Mesodermal cell (in vitro differentiated cells): ENCODE results near the gene CALML4.
"Not testable (repeated sequence)": the region's sequence is repeated elsewhere in the genome, so short reads cannot be mapped to it uniquely, and the experiment has no call there.

Source experiments
- H3K27ac ChIP-seq: 2 replicates; pipeline ENCODE4 v1.7.0; 2013; ENCODE audit warnings: mild to moderate bottlenecking, low read depth, low read length, moderate library complexity; ENCODE audit not compliant: severe bottlenecking
- H3K36me3 ChIP-seq: 2 replicates; pipeline ENCODE4 v1.7.1; 2013; ENCODE audit warnings: mild to moderate bottlenecking, low read length, moderate library complexity; ENCODE audit not compliant: control insufficient read depth, insufficient read depth
- H3K4me1 ChIP-seq: one replicate; pipeline ENCODE4 v1.7.1; 2013; ENCODE audit warnings: mild to moderate bottlenecking, low read length; ENCODE audit not compliant: insufficient read depth, control insufficient read depth, poor library complexity, severe bottlenecking
- H3K4me3 ChIP-seq: 2 replicates; pipeline ENCODE4 v1.7.0; 2013; ENCODE audit warnings: low read length, control low read depth, mild to moderate bottlenecking; ENCODE audit not compliant: insufficient read depth, poor library complexity, severe bottlenecking; ENCODE audit errors: extremely low read depth
- H3K9me3 ChIP-seq: 2 replicates; pipeline ENCODE4 v1.7.1; 2013; ENCODE audit warnings: mild to moderate bottlenecking, low read length, moderate library complexity; ENCODE audit not compliant: control insufficient read depth
- WGBS, 2 experiments: methylation state at CpG; one replicate each; pipeline ENCODE4 v1.1.5; 2013; ENCODE audit warnings: missing lambda C conversion rate in 2 of 2; ENCODE audit not compliant: insufficient coverage in 2 of 2; 5-methylcytosine and 5-hydroxymethylcytosine counted together

The CALML4 gene

DNA sequence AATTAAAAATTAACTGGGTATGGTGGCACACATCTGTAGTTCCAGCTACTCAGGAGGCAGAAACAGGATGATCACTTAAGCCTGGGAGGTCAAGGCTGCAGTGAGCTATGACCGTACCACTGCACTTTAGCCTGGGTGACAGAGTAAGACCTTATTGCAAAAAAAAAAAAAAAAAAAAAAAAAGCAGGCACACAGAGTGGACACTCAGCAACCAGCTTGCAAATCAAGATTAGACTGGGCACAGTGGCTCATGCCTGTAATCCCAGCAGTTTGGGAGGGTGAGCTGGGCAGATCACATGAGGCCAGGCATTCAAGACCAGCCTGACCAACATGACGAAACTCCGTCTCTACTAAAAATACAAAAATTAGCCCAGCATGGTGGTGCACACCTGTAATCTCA is 19.0 kb upstream of the CALML4 start:
- 40 to 63% methylated on average over 1 to 2 of the region's 3 CpGs for WGBS, 2 experiments
- Histone ChIP-seq H3K4me3 (no peak overlapping the region), H3K9me3 (peaks cover 8% of the 10 kb centered on the region), H3K4me1 (peaks cover 3% of the 10 kb centered on the region), H3K27ac (no peak overlapping the region), H3K36me3 (peaks cover 22% of the 10 kb centered on the region)

DNA sequence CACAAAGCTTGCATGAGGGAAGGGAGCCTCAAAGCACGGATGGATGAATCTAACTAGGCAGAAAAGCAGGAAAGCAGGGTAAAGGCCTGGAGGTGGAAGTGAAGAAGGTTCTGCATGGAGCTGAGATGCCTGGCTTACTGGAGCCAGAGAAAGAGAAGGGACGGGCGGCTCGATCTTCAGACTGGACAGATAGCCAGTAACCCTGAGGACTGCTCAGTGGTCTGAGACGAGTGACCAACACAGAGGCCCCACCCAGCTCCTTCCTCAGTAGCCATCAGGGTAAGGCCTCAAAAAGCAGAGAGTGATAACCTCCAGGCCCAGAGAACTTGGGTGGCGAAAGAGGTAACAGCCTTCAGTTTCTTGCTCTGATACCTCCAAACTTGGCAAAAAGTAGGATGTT is 18.0 kb upstream of the CALML4 start:
- Histone ChIP-seq H3K36me3 (peaks cover 31% of the 10 kb centered on the region), H3K9me3 (peaks cover 8% of the 10 kb centered on the region), H3K4me3 (no peak overlapping the region), H3K27ac (no peak overlapping the region), H3K4me1 (peaks cover 3% of the 10 kb centered on the region)
- 95 to 97% methylated on average over 6 of the region's 6 CpGs for WGBS, 2 experiments

DNA sequence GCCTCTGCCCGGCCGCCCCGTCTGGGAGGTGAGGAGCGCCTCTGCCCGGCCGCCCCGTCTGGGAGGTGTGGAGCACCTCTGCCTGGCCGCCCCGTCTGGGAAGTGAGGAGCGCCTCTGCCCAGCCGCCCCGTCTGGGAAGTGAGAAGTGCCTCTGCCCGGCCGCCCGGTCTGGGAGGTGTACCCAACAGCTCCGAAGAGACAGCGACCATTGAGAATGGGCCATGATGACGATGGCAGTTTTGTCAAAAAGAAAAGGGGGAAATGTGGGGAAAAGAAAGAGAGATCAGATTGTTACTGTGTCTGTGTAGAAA is 17.3 kb upstream of the CALML4 start:
- not testable (repeated sequence) for H3K4me3 ChIP-seq, H3K9me3 ChIP-seq, H3K4me1 ChIP-seq, H3K27ac ChIP-seq
- 94 to 96% methylated on average over 9 to 16 of the region's 18 CpGs for WGBS, 2 experiments
- peaks cover 39% of the 10 kb centered on the region for H3K36me3 ChIP-seq

DNA sequence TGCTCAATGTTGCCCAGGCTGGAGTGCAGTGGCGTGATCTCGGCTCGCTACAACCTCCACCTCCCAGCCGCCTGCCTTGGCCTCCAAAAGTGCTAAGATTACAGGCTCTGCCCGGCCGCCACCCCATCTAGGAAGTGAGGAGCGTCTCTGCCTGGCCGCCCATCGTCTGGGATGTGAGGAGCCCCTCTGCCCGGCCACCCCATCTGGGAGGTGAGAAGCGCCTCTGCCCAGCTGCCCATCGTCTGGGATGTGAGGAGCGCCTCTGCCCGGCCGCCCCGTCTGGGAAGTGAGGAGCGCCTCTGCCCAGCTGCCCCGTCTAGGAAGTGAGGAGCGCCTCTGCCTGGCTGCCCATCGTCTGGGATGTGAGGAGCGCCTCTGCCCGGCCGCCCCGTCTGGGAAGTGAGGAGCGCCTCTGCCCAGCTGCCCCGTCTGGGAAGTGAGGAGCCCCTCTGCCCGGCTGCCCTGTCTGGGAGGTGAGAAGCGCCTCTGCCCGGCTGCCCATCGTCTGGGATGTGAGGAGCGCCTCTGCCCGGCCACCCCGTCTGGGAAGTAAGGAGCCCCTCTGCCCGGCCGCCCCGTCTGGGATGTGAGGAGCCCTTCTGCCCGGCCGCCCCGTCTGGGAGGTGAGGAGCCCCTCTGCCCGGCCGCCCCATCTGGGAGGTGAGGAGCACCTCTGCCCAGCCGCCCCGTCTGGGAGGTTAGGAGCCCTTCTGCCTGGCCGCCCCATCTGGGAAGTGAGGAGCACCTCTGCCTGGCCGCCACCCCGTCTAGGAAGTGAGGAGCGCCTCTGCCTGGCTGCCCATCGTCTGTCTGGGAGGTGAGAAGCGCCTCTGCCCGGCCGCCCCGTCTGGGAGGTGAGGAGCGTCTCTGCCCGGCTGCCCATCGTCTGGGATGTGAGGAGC is 16.6 kb upstream of the CALML4 start:
- not testable (repeated sequence) for H3K27ac ChIP-seq, H3K9me3 ChIP-seq, H3K4me3 ChIP-seq, H3K4me1 ChIP-seq
- peaks cover 42% of the 10 kb centered on the region for H3K36me3 ChIP-seq
- WGBS, 2 experiments: 94% methylated on average over 33 to 43 of the region's 55 CpGs

DNA sequence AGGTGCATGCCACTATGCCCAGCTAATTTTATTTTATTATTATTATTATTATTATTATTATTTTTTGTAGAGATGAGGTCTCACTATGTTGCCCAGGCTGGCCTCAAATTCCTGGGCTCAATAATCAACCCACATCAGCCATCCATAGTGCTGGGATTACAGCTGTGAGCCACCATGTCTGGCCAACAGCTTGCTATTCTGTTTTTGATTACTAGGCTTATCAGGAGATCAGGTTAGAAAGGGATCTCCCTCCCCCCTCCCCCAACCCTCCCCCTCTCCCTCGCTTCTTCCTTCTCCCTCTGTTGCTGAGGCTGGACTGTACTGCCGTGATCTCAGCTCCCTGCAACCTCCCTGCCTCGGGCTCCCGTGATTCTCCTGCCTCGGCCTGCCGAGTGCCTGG is 15.8 kb upstream of the CALML4 start:
- H3K36me3 ChIP-seq: peaks cover 46% of the 10 kb centered on the region

DNA sequence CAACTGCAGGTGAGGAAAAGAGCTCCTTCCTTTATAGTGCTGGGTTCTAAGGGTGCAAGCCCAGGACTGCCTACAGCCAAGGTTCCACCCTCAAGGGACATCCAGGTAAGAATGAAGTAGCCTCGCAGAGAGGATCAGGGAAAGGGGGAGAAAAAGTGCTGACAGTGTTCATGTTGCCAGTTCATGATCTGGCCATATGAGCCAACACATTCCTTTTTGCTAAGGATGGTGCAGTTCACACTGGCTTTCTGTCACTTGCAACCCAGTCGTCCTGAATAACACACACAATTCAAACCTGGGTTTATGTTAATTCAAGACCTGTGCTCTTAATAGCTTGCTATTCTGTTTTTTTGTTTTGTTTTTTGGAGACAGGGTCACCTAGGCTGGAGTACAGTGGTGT is 15.4 kb upstream of the CALML4 start:
- Histone ChIP-seq H3K36me3 (peaks cover 51% of the 10 kb centered on the region), H3K9me3 (peaks cover 8% of the 10 kb centered on the region), H3K4me3 (no peak overlapping the region), H3K4me1 (no peaks in the 10 kb centered on the region), H3K27ac (no peak overlapping the region)
- WGBS, 2 experiments: 100% methylated on average over 1 to 2 of the region's 2 CpGs

More for the DNA sequence above, 15.8 kb upstream of the CALML4 start:
- H3K4me3 ChIP-seq: no peak overlapping the region
- H3K27ac ChIP-seq: no peak overlapping the region
- H3K9me3 ChIP-seq: peaks cover 8% of the 10 kb centered on the region
- no peaks in the 10 kb centered on the region for H3K4me1 ChIP-seq
- 83% methylated on average over 5 of the region's 6 CpGs; no CpG with 5 or more reads in 1 of the 2 experiments for WGBS, 2 experiments

DNA sequence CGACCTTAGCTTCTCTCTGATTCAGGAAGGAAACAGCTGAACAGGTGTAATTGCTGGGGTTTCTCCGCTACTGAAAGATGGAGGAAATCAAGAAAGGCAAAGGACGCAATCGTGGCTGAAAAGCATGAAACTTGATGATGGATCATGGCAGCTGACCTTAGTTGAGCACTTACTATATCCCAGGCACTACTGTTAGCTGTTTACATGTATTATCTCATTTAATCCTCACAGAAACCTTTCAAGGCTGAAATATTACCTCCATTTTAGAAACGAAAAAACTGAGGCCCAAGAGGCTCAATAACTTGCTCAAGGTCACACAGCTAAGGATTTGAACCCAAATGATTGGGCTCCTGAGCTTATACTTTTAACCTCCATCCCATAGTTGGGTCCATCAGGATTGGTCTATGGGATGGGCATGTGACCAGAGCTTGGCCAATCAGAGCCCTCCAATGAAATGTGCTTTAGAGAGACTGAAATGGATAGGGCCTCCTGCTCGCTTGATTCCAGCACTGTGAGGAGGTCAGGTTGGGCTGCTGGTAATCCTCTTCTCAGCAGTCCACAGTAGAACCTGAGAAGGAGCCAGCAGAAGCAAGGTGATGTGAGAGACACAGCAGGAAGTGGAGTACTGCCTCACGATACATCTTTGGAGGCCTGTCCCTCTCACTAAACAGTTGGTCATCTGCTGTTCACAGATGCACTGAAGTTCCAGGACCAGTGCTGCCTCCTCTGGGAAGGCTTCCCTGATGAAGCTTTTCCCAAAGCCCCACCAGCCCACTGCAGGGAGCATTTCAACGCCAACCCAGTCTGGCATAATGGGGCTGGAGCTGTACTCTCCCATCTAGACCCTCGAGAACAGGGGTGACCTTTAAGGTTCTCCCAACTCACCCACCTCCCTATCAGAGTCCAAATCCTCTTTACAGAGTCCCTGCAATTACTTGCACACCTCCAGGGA is 14.0 kb upstream of the CALML4 start:
- Histone ChIP-seq H3K4me1 (no peaks in the 10 kb centered on the region), H3K36me3 (peaks cover 57% of the 10 kb centered on the region), H3K27ac (no peak overlapping the region), H3K9me3 (peaks cover 8% of the 10 kb centered on the region), H3K4me3 (no peak overlapping the region)
- 94 to 95% methylated on average over 5 to 7 of the region's 9 CpGs for WGBS, 2 experiments

DNA sequence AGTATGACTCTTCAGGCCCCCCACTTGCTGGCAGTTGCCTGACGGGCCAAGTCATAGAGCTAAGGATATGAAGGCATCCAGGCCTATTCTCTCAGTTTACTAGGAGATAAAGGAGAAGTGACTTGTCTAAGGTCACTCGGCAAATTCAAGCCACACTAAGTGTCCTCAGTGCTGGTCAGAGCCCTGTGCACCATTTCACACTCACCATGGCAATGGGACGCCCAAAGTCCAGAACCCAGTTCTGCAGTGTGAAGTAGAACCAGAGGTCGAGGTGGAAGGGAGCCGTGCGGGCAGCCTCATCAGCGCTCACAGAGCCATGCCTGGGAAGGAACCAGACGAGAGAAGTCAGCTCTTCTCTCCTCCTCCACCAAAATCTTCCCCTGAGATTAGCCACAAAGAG is 13.2 kb upstream of the CALML4 start:
- Histone ChIP-seq H3K27ac (no peak overlapping the region), H3K4me1 (no peaks in the 10 kb centered on the region), H3K4me3 (no peak overlapping the region), H3K36me3 (peaks cover 54% of the 10 kb centered on the region), H3K9me3 (peaks cover 5% of the 10 kb centered on the region)
- 95 to 97% methylated on average over 3 to 7 of the region's 8 CpGs for WGBS, 2 experiments

DNA sequence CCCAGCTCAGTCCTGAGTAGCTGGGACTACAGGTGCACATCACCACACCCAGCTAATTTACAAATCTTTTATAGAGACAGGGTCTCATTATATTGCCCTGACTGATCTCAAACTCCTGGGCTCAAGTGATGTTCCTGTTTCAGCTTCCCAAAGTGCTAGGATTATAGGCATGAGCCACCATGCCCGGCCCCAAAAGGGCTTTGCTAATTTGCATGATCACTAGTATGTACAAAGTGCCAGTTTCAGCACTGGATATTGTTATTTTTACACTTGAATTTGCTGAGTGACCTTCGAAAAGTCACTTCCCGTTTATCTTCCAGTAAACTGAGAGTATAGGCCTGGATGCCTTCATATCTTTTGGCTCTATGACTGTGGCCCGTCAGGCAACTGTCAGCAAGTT is 12.2 kb upstream of the CALML4 start:
- 91 to 94% methylated on average over 3 to 4 of the region's 4 CpGs for WGBS, 2 experiments
- H3K4me3 ChIP-seq: no peak overlapping the region
- H3K4me1 ChIP-seq: no peaks in the 10 kb centered on the region
- no peak overlapping the region for H3K27ac ChIP-seq
- peaks cover 49% of the 10 kb centered on the region for H3K36me3 ChIP-seq
- no peaks in the 10 kb centered on the region for H3K9me3 ChIP-seq

DNA sequence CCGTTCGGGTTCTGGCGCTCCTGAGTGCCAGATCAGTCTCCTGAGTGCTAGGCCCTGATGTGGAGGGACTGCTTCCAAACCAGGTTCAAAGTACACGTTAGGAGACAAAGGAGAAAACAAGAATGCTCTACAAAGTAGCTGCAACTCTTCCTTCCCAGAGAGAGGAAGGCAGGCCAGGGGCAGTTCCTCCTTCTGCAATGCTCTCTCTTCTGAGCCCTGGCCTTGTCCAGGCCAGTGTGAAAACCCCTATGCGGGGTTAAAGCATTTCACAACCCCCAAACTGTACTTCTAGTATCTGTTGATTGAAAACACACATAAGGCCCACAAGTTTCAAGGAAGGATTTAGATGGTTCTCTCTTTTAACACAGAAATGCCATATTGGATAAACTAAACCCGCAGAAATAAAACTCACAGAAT is 9.7 kb upstream of the CALML4 start:
- no peak overlapping the region for H3K4me3 ChIP-seq
- H3K4me1 ChIP-seq: peaks cover 7% of the 10 kb centered on the region
- H3K36me3 ChIP-seq: peaks cover 57% of the 10 kb centered on the region
- no peaks in the 10 kb centered on the region for H3K9me3 ChIP-seq
- 81 to 100% methylated on average over 4 of the region's 6 CpGs for WGBS, 2 experiments
- H3K27ac ChIP-seq: no peak overlapping the region
